H1 (cell line): ENCODE measurements around the gene MYO5A. TPM values are rescaled to one million over a fixed set of nuclear protein-coding genes. Genes with fewer than 3 reads are reported as not detected.

Source experiments
- CTCF ChIA-PET: fragments of 300-600 bp; sonication (Branson Sonifier 250); formaldehyde crosslinking; loops from one replicate; lab custom pipeline; 2021; ENCODE audit not compliant: partially characterized antibody; lab: Charles Lee
- POLR2A ChIA-PET: fragments of 300-600 bp; sonication (Branson Sonifier 250); formaldehyde crosslinking; loops from one replicate; lab custom pipeline; 2021; ENCODE audit warnings: inconsistent platforms; ENCODE audit not compliant: partially characterized antibody; lab: Charles Lee
- DNase-seq, 2 experiments: peaks; one replicate each; pipeline versions ENCODE4 v3.0.0 to v3.0.0-alpha.2; 2010 to 2022; ENCODE audit warnings: low spot score in 2 of 2, low read depth in 1 of 2, mixed read lengths in 1 of 2
- FAIRE-seq: peaks from 2 replicates; lab custom pipeline; 2011; peaks lifted over from hg19 to GRCh38; lab: Jason Lieb, UNC
- H2AFZ ChIP-seq: 2 replicates; pipeline ENCODE4 v1.8.1; 2012; ENCODE audit warnings: low read length, inconsistent platforms
- H2AK5ac ChIP-seq: 2 replicates; pipeline ENCODE4 v1.6.1; 2013; ENCODE audit warnings: low read depth, low read length
- H2BK120ac ChIP-seq: replicated peaks from 2 replicates; pipeline ENCODE3; 2013; ENCODE audit warnings: low read depth, low read length, inconsistent platforms
- H2BK12ac ChIP-seq: 2 replicates; pipeline ENCODE4 v1.6.1; 2013; ENCODE audit warnings: low read depth, low read length
- H2BK15ac ChIP-seq: 2 replicates; pipeline ENCODE4 v1.6.1; 2013; ENCODE audit warnings: low read length
- H2BK20ac ChIP-seq: 2 replicates; pipeline ENCODE4 v1.6.1; 2013; ENCODE audit warnings: low read length
- H2BK5ac ChIP-seq: 2 replicates; pipeline ENCODE4 v1.6.1; 2013; ENCODE audit warnings: low read depth, low read length
- H3K14ac ChIP-seq: 2 replicates; pipeline ENCODE4 v1.6.1; 2013; ENCODE audit warnings: inconsistent platforms; ENCODE audit not compliant: insufficient read length
- H3K18ac ChIP-seq: 2 replicates; pipeline ENCODE4 v1.6.1; 2013; ENCODE audit warnings: low read length; ENCODE audit errors: extremely low read depth
- H3K23ac ChIP-seq: 2 replicates; pipeline ENCODE4 v1.6.1; 2013; ENCODE audit warnings: inconsistent platforms; ENCODE audit not compliant: insufficient read length
- H3K23me2 ChIP-seq: 2 replicates; pipeline ENCODE4 v1.6.1; 2013; ENCODE audit warnings: low read depth, low read length
- H3K27ac ChIP-seq: 2 replicates; pipeline ENCODE4 v1.6.1; 2011; ENCODE audit warnings: low read depth, low read length, inconsistent platforms
- H3K27me3 ChIP-seq, 4 experiments: replicated peaks in 1 of 4; 1 replicate in 1 of 4; 2 replicates in 3 of 4; pipeline versions ENCODE4 v1.6.1 to v1.8.1; 2011 to 2013; ENCODE audit warnings: low read length in 3 of 4, mild to moderate bottlenecking in 3 of 4, inconsistent platforms in 2 of 4, mixed read lengths in 2 of 4, moderate library complexity in 1 of 4; ENCODE audit not compliant: control insufficient read depth in 3 of 4, insufficient read depth in 3 of 4; ENCODE audit errors: extremely low read depth in 1 of 4
- H3K36me3 ChIP-seq, 4 experiments: 2 replicates each; pipeline versions ENCODE4 v1.6.1 to v1.8.1; 2011 to 2013; ENCODE audit warnings: mild to moderate bottlenecking in 4 of 4, low read length in 3 of 4, moderate library complexity in 2 of 4, control low read depth in 1 of 4, inconsistent platforms in 1 of 4; ENCODE audit not compliant: insufficient read depth in 4 of 4, control insufficient read depth in 2 of 4
- H3K4ac ChIP-seq: replicated peaks from 2 replicates; pipeline ENCODE3; 2013; ENCODE audit warnings: low read length, low read depth, mixed read lengths, inconsistent platforms; ENCODE audit not compliant: insufficient read length
- H3K4me1 ChIP-seq, 4 experiments: replicated peaks in 1 of 4; 1 replicate in 1 of 4; 2 replicates in 3 of 4; pipeline versions ENCODE4 v1.6.1 to v1.8.1; 2011 to 2013; ENCODE audit warnings: low read length in 3 of 4, inconsistent platforms in 2 of 4, mixed read lengths in 1 of 4; ENCODE audit not compliant: insufficient read depth in 4 of 4, control insufficient read depth in 3 of 4
- H3K4me2 ChIP-seq, 2 experiments: 2 replicates each; pipeline versions ENCODE4 v1.6.1 to v1.8.1; 2011 to 2013; ENCODE audit warnings: low read depth in 2 of 2, low read length in 2 of 2, control low read depth in 1 of 2, inconsistent platforms in 1 of 2, mild to moderate bottlenecking in 1 of 2; ENCODE audit not compliant: insufficient read depth in 1 of 2
- H3K4me3 ChIP-seq, 4 experiments: fragments of 200-600, 300-600 bp in 1 of 4; sonication (generic), shearing (Covaris generic), sonication (Bioruptor Twin) in 1 of 4; 2 replicates each; pipeline versions ENCODE4 v1.5.1 to v1.8.1; 2011 to 2016; ENCODE audit warnings: low read length in 4 of 4, low read depth in 3 of 4, control low read depth in 2 of 4, inconsistent platforms in 2 of 4, mild to moderate bottlenecking in 2 of 4, mixed read lengths in 1 of 4, moderate library complexity in 1 of 4; ENCODE audit not compliant: insufficient read depth in 2 of 4; ENCODE audit errors: extremely low read depth in 1 of 4
- H3K56ac ChIP-seq: replicated peaks from 2 replicates; pipeline ENCODE3; 2013; ENCODE audit warnings: low read depth, mild to moderate bottlenecking, mixed read lengths, low read length, inconsistent platforms; ENCODE audit not compliant: insufficient read length
- H3K79me1 ChIP-seq: 2 replicates; pipeline ENCODE4 v1.6.1; 2013; ENCODE audit warnings: low read depth, low read length, control low read depth
- H3K79me2 ChIP-seq, 2 experiments: 2 replicates each; pipeline versions ENCODE4 v1.6.1 to v1.8.1; 2012 to 2013; ENCODE audit warnings: low read length in 2 of 2, mild to moderate bottlenecking in 2 of 2, inconsistent platforms in 1 of 2; ENCODE audit not compliant: insufficient read depth in 2 of 2, control insufficient read depth in 1 of 2
- H3K9ac ChIP-seq, 4 experiments: replicated peaks in 1 of 4; 1 replicate in 1 of 4; 2 replicates in 3 of 4; pipeline versions ENCODE4 v1.6.1 to v1.8.1; 2011 to 2013; ENCODE audit warnings: low read depth in 3 of 4, low read length in 3 of 4, control low read depth in 2 of 4, mild to moderate bottlenecking in 2 of 4, moderate library complexity in 2 of 4, inconsistent platforms in 1 of 4; ENCODE audit errors: extremely low read depth in 1 of 4
- H3K9me3 ChIP-seq, 2 experiments: 2 replicates each; pipeline versions ENCODE4 v1.6.1 to v1.8.1; 2012 to 2013; ENCODE audit warnings: mild to moderate bottlenecking in 2 of 2, moderate library complexity in 2 of 2, control low read depth in 1 of 2, inconsistent platforms in 1 of 2, low read depth in 1 of 2, low read length in 1 of 2, mixed read lengths in 1 of 2; ENCODE audit not compliant: insufficient read depth in 2 of 2
- H4K20me1 ChIP-seq, 2 experiments: replicated peaks in 1 of 2; 2 replicates each; pipeline versions ENCODE3 to v1.8.1; 2011 to 2013; ENCODE audit warnings: inconsistent platforms in 2 of 2, low read length in 2 of 2, mild to moderate bottlenecking in 1 of 2; ENCODE audit not compliant: insufficient read depth in 2 of 2, control insufficient read depth in 1 of 2
- H4K5ac ChIP-seq: 2 replicates; pipeline ENCODE4 v1.6.1; 2013; ENCODE audit warnings: low read length, low read depth, mixed read lengths, inconsistent platforms; ENCODE audit not compliant: insufficient read length
- H4K8ac ChIP-seq: 2 replicates; pipeline ENCODE4 v1.8.0; 2013; ENCODE audit warnings: mild to moderate bottlenecking, moderate library complexity, low read length, inconsistent platforms; ENCODE audit not compliant: insufficient read depth; ENCODE audit errors: extremely low read depth
- H4K91ac ChIP-seq: replicated peaks from 2 replicates; pipeline ENCODE3; 2013; ENCODE audit warnings: low read length, mixed read lengths, inconsistent platforms; ENCODE audit not compliant: insufficient read length
- ASH2L ChIP-seq: fragments of 200-600, 300-600 bp; sonication (generic); IDR thresholded peaks from one replicate; pipeline ENCODE4 v1.7.1; 2017; ENCODE audit warnings: low read length
- CBX8 ChIP-seq: fragments of 300-800, 300-1000 bp; sonication (generic); IDR thresholded peaks from 2 replicates; pipeline ENCODE4 v1.7.1; 2016; ENCODE audit warnings: low read depth, low read length, borderline replicate concordance
- CTCF ChIP-seq, 3 experiments: IDR thresholded peaks; 1 replicate in 2 of 3; 2 replicates in 1 of 3; pipeline versions ENCODE4 v1.5.1 to v1.6.1; 2011; ENCODE audit warnings: low read length in 3 of 3, mild to moderate bottlenecking in 3 of 3, inconsistent platforms in 2 of 3, low read depth in 1 of 3, moderate library complexity in 1 of 3; ENCODE audit not compliant: insufficient read depth in 1 of 3; ENCODE audit errors: control extremely low read depth in 1 of 3
- EP300 ChIP-seq, 2 experiments: IDR thresholded peaks; 1 replicate in 1 of 2; 2 replicates in 1 of 2; pipeline ENCODE4 v1.6.1; 2011 to 2012; ENCODE audit warnings: low read depth in 2 of 2, low read length in 2 of 2, mild to moderate bottlenecking in 2 of 2, borderline replicate concordance in 1 of 2, inconsistent platforms in 1 of 2, moderate library complexity in 1 of 2
- FOSL1 ChIP-seq: IDR thresholded peaks from 2 replicates; pipeline ENCODE4 v1.6.1; 2011; ENCODE audit warnings: mild to moderate bottlenecking, low read depth, low read length, moderate library complexity; ENCODE audit not compliant: insufficient read depth
- NANOG ChIP-seq: IDR thresholded peaks from 2 replicates; pipeline ENCODE4 v1.6.1; 2011; ENCODE audit warnings: low read length, low read depth, mild to moderate bottlenecking, inconsistent platforms; ENCODE audit not compliant: insufficient read depth, poor library complexity, severe bottlenecking
- NRF1 ChIP-seq: IDR thresholded peaks from 2 replicates; pipeline ENCODE4 v1.6.1; 2011; ENCODE audit warnings: mild to moderate bottlenecking, low read depth, low read length, improper control_type of control experiment
- PHF8 ChIP-seq: fragments of 200-600 bp; sonication (generic); conservative IDR thresholded peaks from 2 replicates; pipeline ENCODE4 v1.7.1; 2012; ENCODE audit warnings: low read depth, mild to moderate bottlenecking, inconsistent platforms, low read length, moderate library complexity
- POLR2A ChIP-seq, 2 experiments: IDR thresholded peaks; 1 replicate in 1 of 2; 2 replicates in 1 of 2; pipeline ENCODE4 v1.6.1; 2011; ENCODE audit warnings: low read depth in 2 of 2, low read length in 2 of 2, mild to moderate bottlenecking in 2 of 2; ENCODE audit errors: control extremely low read depth in 1 of 2
- POLR2AphosphoS5 ChIP-seq: IDR thresholded peaks from 2 replicates; pipeline ENCODE4 v1.6.1; 2011; ENCODE audit warnings: low read depth, low read length
- SP2 ChIP-seq: IDR thresholded peaks from 2 replicates; pipeline ENCODE4 v1.6.1; 2012; ENCODE audit warnings: mild to moderate bottlenecking, low read length, inconsistent platforms
- polyA plus RNA-seq, 7 experiments: library from polyadenylated mRNA; depleted of rRNA in 3 of 7; stranded (reverse) in 5 of 7; unstranded in 2 of 7; fragments of >200 nt in 5 of 7; fragments of 200-250 nt in 2 of 7; gene quantifications; 1 replicate in 5 of 7; 2 replicates in 1 of 7; 4 replicates in 1 of 7; pipeline versions ENCODE4 v1.2.1 to v1.2.3, GENCODE V29; 2011 to 2013; ENCODE audit warnings: missing spikeins in 2 of 7, mixed read lengths in 2 of 7
- total RNA-seq: library from RNA; stranded (reverse); fragmentation: NEBNext Ultra II Directional; extraction: Animal tissue kit (Norgen Biotek cat#: 25700); gene quantifications from 2 replicates; pipeline ENCODE4 v1.2.1, GENCODE V29; 2021
- TF ChIP-seq, protein P1 (sequence below): IDR thresholded peaks from 2 replicates; pipeline ENCODE4 v1.6.1; 2012; ENCODE audit warnings: inconsistent platforms

Gene MYO5A
- total and polyA plus RNA-seq, 2 of the 8 experiments (the other 6 are each of a cell fraction or from before 2014, with no cell fraction given) = 11.4 to 24.7 TPM

- H2BK15ac ChIP-seq = no peak overlapping the region
- H4K20me1 ChIP-seq = no peaks in the 10 kb centered on the region
- no peak overlapping the region for H3K56ac ChIP-seq
- H3K79me2 ChIP-seq = no peaks in the 10 kb centered on the region
- CTCF ChIA-PET = interaction anchor here (1.2 kb wide), 1 partner anchor 18 kb away, joined by 4 read pairs; no protein-coding TSS in a partner anchor
- no peak overlapping the region for H3K23ac ChIP-seq
- no peaks in the 10 kb centered on the region for H3K79me1 ChIP-seq
- no peaks in the 10 kb centered on the region for H3K9me3 ChIP-seq
- no peak overlapping the region for H3K14ac ChIP-seq
- H2BK5ac ChIP-seq = no peak overlapping the region
- H2BK20ac ChIP-seq = no peak overlapping the region
- no peak overlapping the region for H3K27ac ChIP-seq
- H2BK120ac ChIP-seq = no peak overlapping the region
- no peak for DNase-seq
- TF ChIP-seq CTCF (IDR thresholded peaks at IDR 0.05; ENCODE audit: control extremely low read depth in 1 of 3, insufficient read depth in 1 of 3, low read depth in 1 of 3, low read length in 3 of 3) = no peak
- TF ChIP-seq ASH2L = no peak
- TF ChIP-seq NANOG = no peak
- TF ChIP-seq, protein P1, sequence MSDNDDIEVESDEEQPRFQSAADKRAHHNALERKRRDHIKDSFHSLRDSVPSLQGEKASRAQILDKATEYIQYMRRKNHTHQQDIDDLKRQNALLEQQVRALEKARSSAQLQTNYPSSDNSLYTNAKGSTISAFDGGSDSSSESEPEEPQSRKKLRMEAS = no peak
- no peak for TF ChIP-seq FOSL1
- TF ChIP-seq EP300 (IDR thresholded peaks at IDR 0.05; ENCODE audit: borderline replicate concordance in 1 of 2, low read depth in 2 of 2, low read length in 2 of 2) = no peak
- no peak for TF ChIP-seq PHF8
- no peak for TF ChIP-seq NRF1
- TF ChIP-seq POLR2A (IDR thresholded peaks at IDR 0.05; ENCODE audit: control extremely low read depth in 1 of 2, low read depth in 2 of 2, low read length in 2 of 2) = no peak
- no peak for TF ChIP-seq SP2
- TF ChIP-seq CBX8 = no peak
- TF ChIP-seq POLR2AphosphoS5 = no peak
- no peaks in the 10 kb centered on the region for H3K23me2 ChIP-seq
- no peak overlapping the region for H3K4me2 ChIP-seq
- H3K27me3 ChIP-seq = no peaks in the 10 kb centered on the region
- no peak overlapping the region for H3K9ac ChIP-seq
- POLR2A ChIA-PET = interaction anchor here (0.6 kb wide), 1 partner anchor 98 kb away, joined by 4 read pairs; no protein-coding TSS in a partner anchor
- H4K91ac ChIP-seq = no peak overlapping the region
- H2AK5ac ChIP-seq = no peak overlapping the region
- H3K36me3 ChIP-seq = no peaks in the 10 kb centered on the region
- no peak overlapping the region for H2AFZ ChIP-seq
- H4K5ac ChIP-seq = no peak overlapping the region
- FAIRE-seq = no peak
- no peak overlapping the region for H3K18ac ChIP-seq
- no peak overlapping the region for H3K4me3 ChIP-seq
- H3K4ac ChIP-seq = no peak overlapping the region
- no peak overlapping the region for H4K8ac ChIP-seq
- H2BK12ac ChIP-seq = no peak overlapping the region
- peaks cover 0 to 3% (median 1%) of the 10 kb centered on the region in 4 experiments; a peak in 2 of 7 replicates for H3K4me1 ChIP-seq
Observed at GRCh38 chr15:52437646-52438045, 91.0 kb downstream of the MYO5A start.
